Stimulated activated CD4-positive, alpha-beta T cell treated with anti-CD3 and anti-CD28 coated beads, TNF-alpha, amount 100 ng/mL, for 48 hours (primary cell): ENCODE data around the gene IMP3.

Experiments used
- DNase-seq, 3 donors: peaks; one replicate each; pipeline ENCODE4 v3.0.0-alpha.2; 2020; ENCODE audit warnings: low read depth in 3 of 3

IMP3 gene

DNA sequence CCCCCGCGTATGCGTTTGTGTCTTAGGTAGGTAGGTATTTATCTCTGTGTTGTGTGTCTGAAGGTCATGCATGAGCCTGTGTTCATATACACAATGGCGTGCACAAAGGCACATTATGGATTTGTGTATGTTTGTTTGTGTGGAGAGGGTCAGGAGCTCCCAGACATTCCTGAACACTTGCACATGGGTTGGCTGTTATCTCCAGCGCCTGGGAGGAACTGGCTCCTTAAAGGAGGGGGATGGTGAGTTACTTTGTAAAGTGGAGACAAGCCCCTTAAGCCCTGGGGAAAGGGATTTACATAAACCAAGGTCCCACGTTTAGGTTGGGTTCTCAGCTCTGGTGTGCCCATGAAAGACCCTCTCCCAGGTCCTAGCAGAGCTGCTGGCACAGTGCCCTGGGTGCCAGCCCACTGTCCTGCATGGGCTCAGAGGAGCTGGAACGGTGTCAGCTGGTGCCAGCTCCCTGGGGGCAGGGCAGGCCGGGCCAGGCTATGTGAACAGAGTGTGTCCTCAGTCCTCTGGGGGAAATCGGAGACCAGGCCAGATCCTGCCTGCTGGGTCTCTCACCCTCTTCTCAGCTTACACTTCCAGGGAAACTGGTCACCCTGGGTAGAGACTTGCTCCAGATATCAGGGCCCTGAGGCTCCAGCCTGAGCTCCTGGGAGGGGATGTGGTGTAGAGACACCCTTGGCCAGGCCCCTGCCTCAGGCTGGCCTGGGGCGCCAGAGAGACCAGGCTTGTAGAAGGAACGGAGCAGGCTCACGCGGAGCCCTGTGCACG, 32.8 kb upstream of the IMP3 start:
- DNase-seq, result no peak

DNA sequence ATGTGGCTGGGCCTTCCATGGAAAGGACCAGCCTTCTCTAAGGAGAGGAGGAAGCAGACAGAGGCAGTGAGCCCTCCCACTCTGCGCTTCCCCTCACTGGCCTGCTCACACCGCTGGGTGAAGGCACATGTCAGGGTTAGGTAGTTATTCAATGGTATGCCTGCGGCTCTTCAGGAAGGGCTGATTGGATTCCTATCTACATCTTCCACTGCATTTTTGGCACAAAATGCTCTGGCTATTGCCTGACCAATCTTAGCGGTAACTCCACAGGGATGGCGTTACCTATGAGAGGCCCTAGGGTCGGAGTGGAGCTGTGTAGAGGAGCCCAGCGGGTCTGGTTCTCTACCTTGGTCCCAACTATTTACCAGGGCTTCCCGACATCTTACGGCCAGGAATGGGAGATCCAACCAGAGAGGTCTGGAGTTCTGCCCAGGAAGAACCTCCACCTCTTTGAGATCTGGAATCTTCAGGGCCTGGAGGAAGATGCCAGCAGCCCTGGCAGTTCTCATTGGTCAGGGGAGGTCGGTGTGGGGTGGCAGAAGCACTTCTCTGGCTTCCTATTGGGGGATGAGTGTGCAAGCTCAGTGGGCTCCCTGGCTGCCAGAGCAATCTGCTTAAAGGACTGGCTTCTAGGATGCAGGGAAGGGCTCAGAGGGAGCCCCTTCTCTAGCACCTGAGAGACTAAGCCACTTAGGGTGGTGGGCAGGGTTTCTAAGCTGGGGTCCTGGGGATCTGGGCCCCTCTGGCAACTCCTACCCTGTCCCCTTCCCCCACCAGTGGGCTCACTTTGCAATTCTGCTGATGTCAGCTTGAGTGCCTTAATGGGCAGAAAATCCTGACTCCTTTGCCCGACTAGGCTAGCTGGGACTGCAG, 31.9 kb upstream of the IMP3 start:
- DNase-seq, result no peak

- DNase-seq, result no peak
These were observed 29.8 kb upstream of the IMP3 start for GRCh38 chr15:75669879-75670212.

DNA sequence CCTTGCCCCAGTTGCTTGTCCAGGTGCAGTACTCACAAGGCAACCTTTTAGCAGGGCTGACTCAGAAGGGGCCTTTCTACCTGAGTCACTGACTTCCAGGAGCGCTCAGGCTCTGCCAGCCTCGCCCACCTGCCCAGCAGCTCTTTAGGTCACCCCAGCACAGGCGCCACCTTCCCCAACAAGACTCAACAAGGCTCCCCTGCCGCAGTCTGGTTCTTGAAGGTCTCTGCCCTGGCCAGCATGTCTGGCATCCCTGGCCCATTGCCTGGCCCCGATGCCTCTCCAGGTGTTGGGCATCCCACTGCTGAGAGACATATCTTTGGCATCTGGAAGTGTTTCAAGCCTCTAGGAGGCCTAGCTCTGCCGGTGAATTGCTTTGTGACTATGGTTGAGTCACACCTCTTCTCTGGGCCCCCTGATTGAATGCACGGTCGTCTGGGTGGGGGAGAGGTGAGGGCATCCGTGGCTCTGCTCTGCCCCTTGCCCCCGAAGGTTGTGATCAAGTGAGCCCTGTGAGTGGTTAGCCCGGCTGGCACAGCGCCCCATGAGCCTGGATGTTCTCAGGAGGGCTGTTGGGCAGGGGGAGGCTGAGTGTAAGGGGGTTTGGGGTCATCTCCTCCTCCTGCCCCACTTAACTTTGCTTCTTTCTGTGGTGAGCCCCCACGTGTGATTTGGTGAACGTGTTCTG, 29.3 kb upstream of the IMP3 start:
- DNase-seq, result no peak

DNA sequence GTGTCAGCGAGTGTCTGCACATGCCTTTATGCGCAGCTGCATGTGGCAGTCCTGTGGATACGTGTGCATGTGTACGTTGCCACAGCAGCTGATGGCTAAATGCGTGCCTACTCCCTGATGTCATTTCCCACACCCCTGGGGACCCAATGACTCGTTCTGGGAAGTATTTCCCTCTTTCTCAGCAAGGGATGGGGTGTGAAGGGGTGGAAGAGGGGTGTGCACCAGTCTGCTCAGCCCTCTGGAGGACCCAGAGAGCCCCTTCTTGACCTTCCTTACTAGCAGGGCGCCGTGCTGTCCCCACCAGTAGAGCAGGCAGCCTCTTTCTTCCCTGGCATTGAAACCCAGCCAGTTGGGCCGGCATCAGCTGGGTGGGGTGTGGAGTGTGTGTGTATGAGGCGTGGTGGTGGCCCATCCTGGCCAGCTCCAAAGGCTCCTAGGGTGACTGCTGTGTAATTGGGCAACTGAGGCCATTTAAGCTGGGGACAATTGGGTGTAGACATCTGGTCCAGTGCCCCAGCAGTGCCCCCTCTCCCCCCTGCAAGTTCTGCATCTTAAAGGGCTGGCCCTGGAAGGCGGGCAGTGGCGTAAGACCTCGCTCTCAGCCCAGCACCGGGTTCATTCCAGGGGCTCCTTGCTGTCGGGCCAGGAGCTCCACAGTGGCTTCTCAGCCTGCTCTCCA, 26.9 kb upstream of the IMP3 start:
- no peak for DNase-seq

- DNase-seq, result no peak
These were observed 24.0 kb upstream of the IMP3 start for GRCh38 chr15:75663931-75664421.

DNA sequence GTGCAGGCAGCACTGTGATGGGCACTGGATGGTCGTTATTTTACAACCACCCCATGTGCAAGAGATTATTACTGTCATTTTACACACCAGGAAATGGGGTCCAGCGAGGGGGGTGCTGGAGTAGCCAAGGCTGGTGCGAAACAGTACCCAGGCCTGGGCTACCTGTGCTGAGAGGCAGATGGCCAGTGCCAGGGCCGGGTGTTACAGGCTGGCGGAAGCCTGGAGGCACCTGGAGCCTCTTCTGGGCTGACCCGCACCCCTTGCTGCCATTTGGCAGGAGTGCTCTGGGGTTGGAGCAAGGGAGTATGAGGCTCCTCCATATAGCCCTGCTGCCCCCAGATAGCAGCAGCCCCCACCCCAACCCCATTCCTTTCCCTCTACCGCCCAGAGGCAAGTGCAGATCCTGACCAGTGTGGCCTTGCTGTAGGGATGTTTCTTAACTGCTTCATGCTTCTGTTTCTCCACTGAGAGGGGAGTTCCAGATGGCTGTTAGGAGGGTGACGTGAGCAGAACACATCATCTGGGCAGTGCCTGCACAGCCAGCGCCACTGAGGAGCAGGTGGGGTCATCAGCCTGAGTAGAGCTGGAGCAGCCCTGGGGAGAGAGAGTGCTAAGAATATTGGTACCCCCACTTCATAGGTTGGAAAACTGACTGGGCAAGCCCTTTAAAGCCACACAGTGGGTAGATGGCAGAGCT, 22.9 kb upstream of the IMP3 start:
- DNase-seq, result no peak

DNA sequence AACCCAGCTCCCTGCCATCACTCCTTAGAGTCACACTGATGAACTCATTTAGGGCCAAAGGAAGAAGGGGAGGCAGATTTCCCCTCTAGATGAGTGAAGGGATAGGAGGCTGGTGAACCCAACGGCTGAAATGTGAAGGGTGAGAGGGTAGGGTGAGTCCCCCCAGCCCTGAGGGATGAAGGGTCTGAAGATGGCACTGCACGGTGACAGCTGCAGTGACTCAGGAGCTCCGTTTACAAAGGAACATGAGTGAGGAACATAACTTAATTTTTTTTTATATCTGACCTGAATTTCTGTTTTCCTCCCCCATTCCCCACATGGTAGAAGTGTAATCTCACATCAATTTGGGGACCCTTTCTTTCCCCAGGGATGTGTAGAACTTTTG, 21.7 kb upstream of the IMP3 start:
- DNase-seq, result no peak

DNA sequence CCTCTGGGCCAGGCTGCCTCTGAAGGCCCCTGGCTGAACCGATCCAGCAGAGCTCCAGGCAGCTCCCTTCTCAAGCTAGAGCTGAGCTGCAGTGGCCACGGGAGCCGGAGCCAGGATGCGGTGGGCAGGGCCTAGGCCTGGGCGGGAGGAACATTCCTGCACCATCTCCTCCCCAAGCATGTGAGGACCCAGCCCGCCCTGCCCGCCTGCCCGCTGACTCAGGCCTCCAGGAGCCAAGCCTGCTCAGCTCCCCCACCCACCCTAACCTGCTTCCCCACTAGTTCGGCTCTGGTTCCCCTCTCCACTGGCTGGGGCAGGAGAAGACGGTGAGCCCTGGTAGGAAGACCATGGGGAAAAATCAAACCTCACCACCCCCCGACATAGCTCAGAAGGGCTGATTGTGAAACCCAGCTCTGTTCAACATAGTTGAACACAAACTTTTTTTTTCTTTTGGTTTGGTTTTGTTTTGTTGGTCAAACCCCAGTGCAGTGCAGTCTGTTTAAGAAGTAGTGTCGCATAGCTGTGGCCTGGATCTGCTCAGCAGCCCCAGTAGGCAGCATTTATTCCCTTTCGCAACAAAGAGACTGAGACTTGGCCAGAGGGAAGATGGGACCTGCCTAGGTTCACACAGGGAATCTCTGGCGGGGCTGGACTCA, 21.2 kb upstream of the IMP3 start:
- no peak for DNase-seq

- DNase-seq, result no peak
These were observed 20.1 kb upstream of the IMP3 start for GRCh38 chr15:75659928-75660645.

DNA sequence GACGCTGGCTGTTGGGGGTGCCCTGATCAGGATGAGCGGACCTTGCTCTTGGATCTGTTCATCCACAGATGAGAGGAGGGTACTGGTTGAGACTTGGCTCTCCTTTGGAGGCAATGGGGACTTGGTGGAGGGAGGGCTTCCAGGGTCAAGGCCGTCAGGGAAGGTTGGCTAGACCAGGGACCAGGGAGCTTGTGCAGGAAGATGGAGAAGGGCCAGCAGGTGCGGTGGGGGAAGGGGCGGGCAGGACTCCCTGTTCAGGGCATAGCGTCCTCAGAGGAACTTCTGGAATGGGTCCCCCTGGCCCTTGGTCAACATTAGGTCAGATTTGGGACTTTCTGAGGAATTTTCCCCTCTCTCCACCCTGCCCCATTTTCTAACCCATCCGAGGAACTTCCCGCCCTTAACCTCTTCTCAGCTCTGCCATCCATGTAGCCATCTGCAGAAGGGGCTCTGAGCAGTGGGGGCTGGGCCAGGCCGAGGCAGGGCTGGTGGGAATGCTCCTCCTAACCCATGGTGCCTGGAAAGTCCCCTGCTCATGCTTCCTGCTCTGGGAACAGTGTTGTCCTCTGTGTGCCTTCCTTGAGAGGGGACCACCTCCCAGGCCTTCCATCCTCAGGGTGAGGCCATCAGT, 19.2 kb upstream of the IMP3 start:
- DNase-seq, result no peak

DNA sequence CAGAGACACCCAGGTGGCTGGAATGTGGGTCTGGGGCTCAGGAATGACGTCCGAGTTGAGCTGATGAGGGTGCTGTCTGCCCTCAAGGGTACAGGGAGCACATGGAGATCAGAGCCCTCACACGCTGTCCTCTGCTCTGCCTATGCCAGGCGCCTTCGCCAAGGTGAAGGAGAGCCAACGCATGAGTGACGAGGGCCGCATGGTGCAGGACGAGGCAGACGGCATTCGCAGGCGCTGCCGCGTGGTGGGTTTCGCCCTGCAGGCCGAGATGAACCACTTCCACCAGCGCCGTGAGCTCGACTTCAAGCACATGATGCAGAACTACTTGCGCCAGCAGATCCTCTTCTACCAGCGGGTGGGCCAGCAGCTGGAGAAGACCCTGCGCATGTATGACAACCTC, 16.8 kb upstream of the IMP3 start:
- DNase-seq, result no peak

GRCh38 chr15:75656331-75656730, 16.3 kb upstream of the IMP3 start:
- DNase-seq, result no peak

GRCh38 chr15:75655931-75656330, 15.9 kb upstream of the IMP3 start:
- no peak for DNase-seq

GRCh38 chr15:75654201-75654907, 14.3 kb upstream of the IMP3 start:
- DNase-seq, result no peak

GRCh38 chr15:75653347-75653913, 13.4 kb upstream of the IMP3 start:
- DNase-seq, result no peak

GRCh38 chr15:75651810-75652543, 12.0 kb upstream of the IMP3 start:
- no peak for DNase-seq
